Activated CD4-positive, alpha-beta T cell treated with anti-CD3 and anti-CD28 coated beads for 24 hours (primary cell): ENCODE results near the gene VASP.

ENCODE experiments used
- DNase-seq, 2 donors: peaks; one replicate each; pipeline ENCODE4 v3.0.0-alpha.2; 2020; ENCODE audit warnings: low read depth in 2 of 2

The VASP gene

DNA sequence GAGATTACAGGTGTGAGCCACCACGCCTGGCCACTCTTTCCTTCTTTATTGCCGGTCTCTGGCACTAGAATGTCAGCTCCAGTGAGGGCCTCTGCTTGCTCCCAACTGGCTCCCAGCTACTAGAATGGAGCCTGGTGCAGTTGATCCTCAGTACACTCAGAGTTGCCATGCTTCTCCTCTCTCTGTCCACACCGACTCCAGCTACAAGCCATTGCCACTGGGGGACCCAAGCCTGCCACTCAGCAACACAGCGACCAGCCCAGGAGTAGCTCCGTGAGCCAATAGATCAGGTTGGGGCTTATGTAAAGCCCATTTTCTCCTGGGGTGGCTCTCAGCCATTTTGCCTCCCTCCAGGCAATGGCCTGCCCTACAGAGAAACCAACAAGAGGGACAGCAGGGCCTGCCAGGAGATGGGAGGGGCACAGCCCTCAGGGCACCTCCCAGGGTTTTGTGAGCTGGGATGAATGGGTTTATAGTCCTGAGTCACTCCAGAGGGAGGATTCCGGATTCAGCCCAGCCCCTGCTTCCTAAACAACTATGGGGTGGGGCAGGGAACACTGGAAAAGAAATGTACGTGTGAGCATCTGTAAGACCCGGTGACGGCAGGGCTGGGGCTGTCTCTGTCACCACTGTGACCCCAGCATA is 40.8 kb downstream of the VASP start:
- no peak for DNase-seq

GRCh38 chr19:45553464-45553863 is 46.2 kb downstream of the VASP start:
- no peak for DNase-seq

DNA sequence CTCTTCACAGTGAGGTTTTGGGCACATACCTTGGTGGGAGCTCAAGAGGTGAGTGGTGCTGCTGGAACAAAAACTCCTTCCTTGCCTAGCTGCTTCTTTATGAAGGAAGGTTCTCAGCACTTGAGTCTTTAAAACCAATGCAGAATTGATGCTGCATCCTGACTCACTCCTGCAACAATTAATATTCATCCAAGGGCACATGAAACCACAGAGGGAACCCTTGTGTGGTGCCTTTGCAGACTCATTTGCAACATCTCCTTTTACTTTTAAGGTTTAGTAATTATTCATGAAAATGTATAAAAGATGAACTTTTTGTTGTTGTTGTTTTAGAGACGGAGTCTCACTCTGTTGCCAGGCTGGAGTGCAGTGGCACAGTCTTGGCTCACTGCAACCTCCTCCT is 47.2 kb downstream of the VASP start:
- DNase-seq: no peak

DNA sequence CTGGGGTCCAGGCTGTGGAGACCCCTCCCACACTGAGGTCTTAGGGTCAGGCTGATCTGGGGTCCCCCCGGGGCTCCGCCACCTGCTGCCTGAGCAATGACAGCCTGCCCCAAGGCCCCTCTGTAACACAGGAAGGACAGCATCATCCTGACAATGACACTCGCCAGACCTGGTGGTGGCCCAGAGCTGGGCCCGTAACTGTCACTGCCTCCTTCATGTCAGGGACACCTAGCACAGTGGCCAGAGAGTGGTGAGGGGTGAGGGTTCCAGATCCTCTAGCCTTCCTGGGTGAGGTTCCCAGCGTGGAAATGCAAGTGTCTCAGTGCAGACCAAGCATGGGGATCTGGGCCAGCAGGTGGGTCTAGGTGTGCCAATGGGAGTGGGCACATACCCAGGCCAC is 49.6 kb downstream of the VASP start:
- DNase-seq: no peak

GRCh38 chr19:45558399-45558878 is 51.2 kb downstream of the VASP start:
- peak; percentile 34 to 46 for DNase-seq

DNA sequence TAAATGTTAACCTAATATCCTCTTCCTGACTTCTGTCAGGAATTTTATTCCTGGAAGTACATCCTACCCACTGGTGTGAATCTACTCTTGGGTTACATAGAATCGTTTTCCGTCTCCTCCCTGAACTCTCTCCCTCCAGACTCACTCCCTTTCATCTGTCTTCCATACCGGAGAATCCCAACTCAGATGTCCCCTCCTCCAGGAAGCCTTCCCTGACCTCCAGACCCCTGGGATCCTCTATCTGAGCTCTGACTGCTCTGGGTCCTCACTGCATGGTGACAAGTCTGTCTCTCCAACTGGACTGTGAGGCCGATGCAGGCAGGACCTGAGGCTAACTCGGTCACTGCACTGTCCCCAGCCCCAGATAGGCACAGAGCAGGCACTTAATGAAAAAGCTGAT is 52.8 kb downstream of the VASP start:
- DNase-seq: no peak

- DNase-seq: no peak
These were observed 53.4 kb downstream of the VASP start for GRCh38 chr19:45560686-45561085.

GRCh38 chr19:45564131-45564780 is 57.0 kb downstream of the VASP start:
- DNase-seq: no peak

GRCh38 chr19:45567609-45568008 is 60.3 kb downstream of the VASP start:
- DNase-seq: no peak

GRCh38 chr19:45568732-45569131 is 61.5 kb downstream of the VASP start:
- DNase-seq: no peak

DNA sequence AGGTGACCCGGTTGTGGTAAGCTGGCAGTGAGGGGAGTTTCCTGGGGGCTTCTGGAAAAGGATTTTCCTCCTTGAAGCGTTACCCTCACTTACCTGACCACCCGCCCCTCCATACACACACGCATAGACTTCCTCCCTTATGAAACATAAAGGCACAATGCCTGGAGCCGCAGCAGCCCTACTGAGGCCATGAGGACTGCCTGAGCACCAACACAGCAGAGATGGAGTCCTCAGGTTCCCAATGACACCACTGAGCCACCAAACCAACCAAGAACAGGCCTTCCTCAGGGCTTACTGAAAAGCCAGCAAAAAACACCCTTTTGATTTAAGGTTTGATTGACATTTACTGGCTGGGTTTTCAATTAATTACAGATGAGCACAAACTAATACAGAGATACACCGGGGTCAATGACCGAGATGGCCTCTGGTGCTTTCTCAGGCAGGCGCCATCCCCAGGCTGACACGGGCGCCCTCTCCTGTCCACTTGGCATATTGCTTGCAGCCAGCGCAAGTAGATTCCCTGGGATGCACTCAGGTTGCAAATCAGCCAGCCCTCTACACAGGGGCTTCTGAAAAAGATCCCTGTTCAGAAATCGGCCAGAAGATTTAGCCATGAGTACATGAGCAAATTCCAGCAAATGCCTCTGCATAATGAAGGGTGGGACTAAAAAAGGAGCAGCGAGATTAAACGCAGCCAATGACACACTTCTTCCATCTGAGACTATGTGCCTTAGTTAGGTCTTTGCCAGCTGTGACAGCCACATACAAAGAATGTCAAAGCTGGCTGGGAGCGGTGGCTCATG is 62.5 kb downstream of the VASP start:
- peak; percentile 40 to 57 for DNase-seq

DNA sequence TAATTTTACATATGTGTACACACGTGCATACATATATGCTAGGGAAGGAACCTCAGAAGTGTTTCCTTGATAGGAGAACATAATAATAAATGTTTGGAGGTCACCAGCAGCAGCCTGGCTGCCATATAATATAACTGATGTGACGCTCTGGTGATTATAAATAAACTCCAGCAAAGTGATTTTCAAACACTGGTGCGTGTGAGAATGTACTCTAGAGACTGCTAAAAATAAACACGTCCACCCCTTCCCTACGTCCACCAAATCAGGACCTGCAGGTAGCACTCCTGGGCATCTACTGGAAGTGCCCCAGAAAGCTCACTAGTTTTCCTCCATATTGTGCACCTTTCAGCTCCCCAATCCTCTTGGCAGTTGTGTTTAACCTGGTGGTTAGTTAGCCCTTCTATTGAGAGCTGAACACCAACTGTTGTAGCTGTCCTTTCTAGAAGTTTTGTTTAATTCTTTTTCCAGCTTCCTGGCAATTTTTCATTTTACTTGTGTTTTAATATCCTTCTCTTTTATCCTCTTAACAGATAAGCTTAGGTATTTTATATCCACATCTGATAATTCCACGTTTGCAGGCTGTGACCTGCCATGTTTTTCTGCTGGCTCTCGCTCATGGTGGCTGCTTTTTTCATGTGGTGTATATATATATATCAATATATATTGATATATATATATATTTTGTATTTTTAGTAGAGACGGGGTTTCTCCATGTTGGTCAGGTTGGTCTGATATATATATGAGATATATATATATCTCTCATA is 64.4 kb downstream of the VASP start:
- no peak for DNase-seq

DNA sequence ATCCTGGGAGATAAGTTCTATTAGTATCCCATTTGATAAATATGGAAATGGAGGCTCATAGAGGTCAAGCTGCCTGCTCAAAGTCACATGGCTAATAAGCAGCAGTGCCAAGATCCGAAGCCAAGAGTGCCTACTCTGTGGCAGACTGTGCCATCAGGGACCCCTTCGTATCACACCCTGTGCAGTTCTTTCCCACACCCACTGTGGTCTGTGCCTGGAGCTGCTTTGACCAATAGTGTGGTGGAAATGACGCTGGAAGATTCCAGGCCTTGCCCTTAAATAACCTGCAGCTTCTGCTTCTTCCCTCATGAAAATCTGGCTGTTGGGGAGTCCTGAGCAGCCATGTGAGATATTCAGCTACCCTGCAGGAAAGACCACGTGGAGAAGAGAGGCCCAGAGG is 67.2 kb downstream of the VASP start:
- DNase-seq: no peak

GRCh38 chr19:45575216-45575615 is 67.9 kb downstream of the VASP start:
- DNase-seq: no peak
